WTC11 (cell line): ENCODE measurements around the gene TCF7L2.

ENCODE experiments used
- CBFB ChIP-seq: sonication (generic); formaldehyde crosslinking; IDR thresholded peaks from 2 replicates; pipeline ENCODE4 v1.8.1; 2022; ENCODE audit warnings: mild to moderate bottlenecking, low read depth, missing genetic modification reagents
- CREM ChIP-seq: sonication (generic); formaldehyde crosslinking; IDR thresholded peaks from 2 replicates; pipeline ENCODE4 v1.8.1; 2022; ENCODE audit warnings: mild to moderate bottlenecking, missing genetic modification reagents, moderate library complexity
- CTCF ChIP-seq: fragments of 200-600 bp; IDR thresholded peaks from 2 replicates; pipeline ENCODE4 v1.8.0; 2022; ENCODE audit warnings: antibody characterized with exemption
- ETV6 ChIP-seq: sonication (generic); formaldehyde crosslinking; IDR thresholded peaks from 2 replicates; pipeline ENCODE4 v1.8.1; 2022; ENCODE audit warnings: mild to moderate bottlenecking, missing genetic modification reagents
- FOXP4 ChIP-seq: sonication (generic); formaldehyde crosslinking; IDR thresholded peaks from 2 replicates; pipeline ENCODE4 v1.8.0; 2022; ENCODE audit warnings: mild to moderate bottlenecking, missing genetic modification reagents
- MYBL2 ChIP-seq: sonication (generic); formaldehyde crosslinking; IDR thresholded peaks from 2 replicates; pipeline ENCODE4 v1.8.1; 2023; ENCODE audit warnings: mild to moderate bottlenecking, moderate library complexity, missing genetic modification reagents
- NFYB ChIP-seq: sonication (generic); formaldehyde crosslinking; conservative IDR thresholded peaks from 2 replicates; pipeline ENCODE4 v1.8.0; 2022; ENCODE audit warnings: low read depth, missing genetic modification reagents
- TCF7 ChIP-seq: sonication (generic); formaldehyde crosslinking; IDR thresholded peaks from 2 replicates; pipeline ENCODE4 v1.8.0; 2022; ENCODE audit warnings: mild to moderate bottlenecking, low read depth, missing genetic modification reagents, moderate library complexity
- USF1 ChIP-seq: sonication (generic); formaldehyde crosslinking; IDR thresholded peaks from 2 replicates; pipeline ENCODE4 v1.8.0; 2022; ENCODE audit warnings: mild to moderate bottlenecking, missing genetic modification reagents
- USF2 ChIP-seq: sonication (generic); formaldehyde crosslinking; IDR thresholded peaks from 2 replicates; pipeline ENCODE4 v1.8.1; 2023; ENCODE audit warnings: mild to moderate bottlenecking, missing genetic modification reagents, moderate library complexity
- ZBTB21 ChIP-seq: sonication (generic); formaldehyde crosslinking; IDR thresholded peaks from 2 replicates; pipeline ENCODE4 v1.8.1; 2023; ENCODE audit warnings: mild to moderate bottlenecking, missing genetic modification reagents, borderline replicate concordance
- TF ChIP-seq, protein P1 (sequence below): fragments of 250-450 bp; sonication (Bioruptor Pico); IDR thresholded peaks from 2 replicates; pipeline ENCODE4 v1.9.0; 2021; ENCODE audit warnings: moderate library complexity, mild to moderate bottlenecking, inconsistent platforms, borderline replicate concordance
- TF ChIP-seq, protein P2 (sequence below): sonication (generic); formaldehyde crosslinking; IDR thresholded peaks from 2 replicates; pipeline ENCODE4 v1.8.1; 2023; ENCODE audit warnings: mild to moderate bottlenecking, moderate library complexity, missing genetic modification reagents

DNA sequence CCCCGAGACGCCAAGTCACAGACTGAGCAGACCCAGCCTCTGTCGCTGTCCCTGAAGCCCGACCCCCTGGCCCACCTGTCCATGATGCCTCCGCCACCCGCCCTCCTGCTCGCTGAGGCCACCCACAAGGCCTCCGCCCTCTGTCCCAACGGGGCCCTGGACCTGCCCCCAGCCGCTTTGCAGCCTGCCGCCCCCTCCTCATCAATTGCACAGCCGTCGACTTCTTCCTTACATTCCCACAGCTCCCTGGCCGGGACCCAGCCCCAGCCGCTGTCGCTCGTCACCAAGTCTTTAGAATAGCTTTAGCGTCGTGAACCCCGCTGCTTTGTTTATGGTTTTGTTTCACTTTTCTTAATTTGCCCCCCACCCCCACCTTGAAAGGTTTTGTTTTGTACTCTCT is 215.6 kb downstream of the TCF7L2 start:
- TF ChIP-seq CTCF: no peak
- TF ChIP-seq, protein P1, sequence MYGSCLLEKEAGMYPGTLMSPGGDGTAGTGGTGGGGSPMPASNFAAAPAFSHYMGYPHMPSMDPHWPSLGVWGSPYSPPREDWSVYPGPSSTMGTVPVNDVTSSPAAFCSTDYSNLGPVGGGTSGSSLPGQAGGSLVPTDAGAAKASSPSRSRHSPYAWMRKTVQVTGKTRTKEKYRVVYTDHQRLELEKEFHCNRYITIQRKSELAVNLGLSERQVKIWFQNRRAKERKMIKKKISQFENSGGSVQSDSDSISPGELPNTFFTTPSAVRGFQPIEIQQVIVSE: no peak
- no peak for TF ChIP-seq FOXP4
- no peak for TF ChIP-seq CBFB (CRISPR knock-in tag)
- no peak for TF ChIP-seq MYBL2
- TF ChIP-seq USF2 (CRISPR knock-in tag): no peak
- TF ChIP-seq, protein P2, sequence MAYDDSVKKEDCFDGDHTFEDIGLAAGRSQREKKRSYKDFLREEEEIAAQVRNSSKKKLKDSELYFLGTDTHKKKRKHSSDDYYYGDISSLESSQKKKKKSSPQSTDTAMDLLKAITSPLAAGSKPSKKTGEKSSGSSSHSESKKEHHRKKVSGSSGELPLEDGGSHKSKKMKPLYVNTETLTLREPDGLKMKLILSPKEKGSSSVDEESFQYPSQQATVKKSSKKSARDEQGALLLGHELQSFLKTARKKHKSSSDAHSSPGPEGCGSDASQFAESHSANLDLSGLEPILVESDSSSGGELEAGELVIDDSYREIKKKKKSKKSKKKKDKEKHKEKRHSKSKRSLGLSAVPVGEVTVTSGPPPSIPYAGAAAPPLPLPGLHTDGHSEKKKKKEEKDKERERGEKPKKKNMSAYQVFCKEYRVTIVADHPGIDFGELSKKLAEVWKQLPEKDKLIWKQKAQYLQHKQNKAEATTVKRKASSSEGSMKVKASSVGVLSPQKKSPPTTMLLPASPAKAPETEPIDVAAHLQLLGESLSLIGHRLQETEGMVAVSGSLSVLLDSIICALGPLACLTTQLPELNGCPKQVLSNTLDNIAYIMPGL (CRISPR knock-in tag): no peak
- no peak for TF ChIP-seq ETV6 (CRISPR knock-in tag)
- TF ChIP-seq USF1: no peak
- TF ChIP-seq ZBTB21 (CRISPR knock-in tag): no peak
- no peak for TF ChIP-seq NFYB (CRISPR knock-in tag)
- no peak for TF ChIP-seq CREM (CRISPR knock-in tag)
- no peak for TF ChIP-seq TCF7 (CRISPR knock-in tag)
